Daoy (cell line): Measurements from ENCODE around the gene NUP85. TPM values are rescaled to one million over a fixed set of nuclear protein-coding genes. Genes with fewer than 3 reads are reported as not detected.
A peak's percentile ranks its signal among the peaks of the same experiment; 100 is the strongest.
"Not testable (repeated sequence)": the region's sequence is repeated elsewhere in the genome, so short reads cannot be mapped to it uniquely, and the experiment has no call there.

Experiments
- DNase-seq: peaks from one replicate; pipeline ENCODE4 v3.0.0-alpha.2; 2015; ENCODE audit warnings: low read depth
- total RNA-seq: library from RNA; depleted of rRNA; stranded (reverse); fragments of >200 nt; shearing (Covaris generic); gene quantifications from 2 replicates; pipeline ENCODE4 v1.2.3, GENCODE V29; 2014; rRNA removed

The NUP85 gene
- total RNA-seq, result 40.6 and 48.6 TPM in 2 replicates

GRCh38 chr17:75205037-75205792 lies at the start of gene NUP85:
Gene NUP85, plus strand, starts transcription at chr17:75205679. Its CDS starts 83 bp downstream, at chr17:75205762.
- DNase-seq, result peak; percentile 97

- peak; percentile 35 for DNase-seq
Observed at GRCh38 chr17:75158480-75158879, 47.0 kb upstream of the NUP85 start.

GRCh38 chr17:75159196-75160031 lies 46.1 kb upstream of the NUP85 start:
- peak; percentile 83 for DNase-seq

GRCh38 chr17:75160211-75160610 lies 45.3 kb upstream of the NUP85 start:
- DNase-seq, result no peak

GRCh38 chr17:75163074-75163473 lies 42.4 kb upstream of the NUP85 start:
- DNase-seq, result no peak

GRCh38 chr17:75164606-75165005 lies 40.9 kb upstream of the NUP85 start:
- DNase-seq, result not testable (repeated sequence)

- DNase-seq, result no peak
Observed at GRCh38 chr17:75168998-75169397, 36.5 kb upstream of the NUP85 start.

- DNase-seq, result no peak
Observed at GRCh38 chr17:75173526-75173925, 32.0 kb upstream of the NUP85 start.

- DNase-seq, result no peak
Observed at GRCh38 chr17:75174996-75175395, 30.5 kb upstream of the NUP85 start.

GRCh38 chr17:75176625-75177024 lies 28.9 kb upstream of the NUP85 start:
- DNase-seq, result no peak

- DNase-seq, result no peak
Observed at GRCh38 chr17:75178453-75178852, 27.0 kb upstream of the NUP85 start.

- no peak for DNase-seq
Observed at GRCh38 chr17:75181110-75181509, 24.4 kb upstream of the NUP85 start.

- DNase-seq, result no peak
Observed at GRCh38 chr17:75181608-75182318, 23.7 kb upstream of the NUP85 start.

GRCh38 chr17:75182319-75182568 lies 23.2 kb upstream of the NUP85 start:
- no peak for DNase-seq

- DNase-seq, result peak; percentile 97
Observed at GRCh38 chr17:75182569-75183436, 22.7 kb upstream of the NUP85 start, which contains the start of gene SUMO2. Gene SUMO2, minus strand, starts transcription at chr17:75182959. Its CDS starts 125 bp downstream, at chr17:75182834.

GRCh38 chr17:75183999-75184884 lies 21.2 kb upstream of the NUP85 start:
- DNase-seq, result no peak

- DNase-seq, result no peak
Observed at GRCh38 chr17:75188614-75189013, 16.9 kb upstream of the NUP85 start.

- peak; percentile 37 for DNase-seq
Observed at GRCh38 chr17:75191584-75191983, 13.9 kb upstream of the NUP85 start.

GRCh38 chr17:75194879-75195278 lies 10.6 kb upstream of the NUP85 start:
- DNase-seq, result peak; percentile 25

GRCh38 chr17:75199886-75200618 lies 5.4 kb upstream of the NUP85 start:
- DNase-seq, result no peak
